ENCODE measurements around the gene SRGAP2C.
"Not testable (repeated sequence)": the region's sequence is repeated elsewhere in the genome, so short reads cannot be mapped to it uniquely, and the experiment has no call there.

The SRGAP2C gene

DNA sequence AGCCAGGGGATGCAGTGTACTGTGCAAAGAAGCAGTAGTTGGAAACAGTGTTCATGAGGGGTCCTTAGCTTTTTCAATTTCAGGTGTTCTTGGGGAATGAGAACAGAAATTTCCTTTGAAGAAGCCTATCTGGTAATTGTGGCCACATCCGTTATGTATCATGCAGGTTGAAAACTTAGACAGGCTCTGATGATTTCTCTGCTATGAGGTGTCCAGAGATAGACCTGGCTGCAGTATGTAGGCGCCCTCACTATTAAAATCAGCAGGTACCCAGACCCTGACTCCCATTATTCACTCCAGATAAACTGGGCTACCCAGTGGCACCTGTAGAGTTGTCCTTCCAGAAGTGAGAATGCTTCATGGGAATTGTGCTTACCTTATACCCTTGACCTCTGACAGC lies 7.7 kb downstream of the SRGAP2C start:
- not testable (repeated sequence) for DNase-seq (ENCODE audit: low read depth)

DNA sequence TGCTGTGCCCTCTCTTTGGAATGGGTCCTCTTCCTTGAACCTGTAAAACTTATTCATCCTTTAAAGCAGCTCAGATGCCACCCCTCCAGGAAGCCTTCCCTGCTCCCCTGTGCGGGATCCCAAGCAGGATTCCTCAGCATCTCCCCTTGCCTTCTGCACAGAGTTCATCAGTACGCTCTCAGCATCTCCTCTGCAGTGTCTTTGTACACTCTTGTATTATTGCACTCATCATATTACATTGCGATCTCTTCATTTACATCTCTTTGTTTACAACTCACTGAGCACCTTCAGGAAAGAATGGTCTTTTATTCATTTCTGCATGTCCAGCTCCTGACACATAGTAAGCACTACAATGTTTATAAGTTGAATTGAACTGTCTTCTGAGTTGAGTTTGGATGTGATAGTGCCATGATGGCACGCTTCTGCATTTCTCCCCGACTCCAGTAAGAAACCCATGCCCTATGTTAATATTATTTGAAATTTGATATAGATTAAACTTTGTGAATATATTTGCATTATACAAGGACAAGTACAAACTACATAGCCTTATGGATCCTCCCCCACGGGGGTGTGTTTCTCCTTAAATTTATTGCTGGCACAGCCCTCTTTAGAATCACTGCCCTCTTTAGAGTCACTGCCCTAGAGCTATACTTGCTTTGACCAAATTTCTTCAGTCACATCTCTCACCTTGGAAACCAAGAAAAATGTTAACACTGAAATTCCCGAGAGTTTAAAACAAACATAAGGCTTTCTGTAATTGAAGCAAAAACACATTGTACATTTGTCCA lies 12.5 kb downstream of the SRGAP2C start:
- H3K4me1 ChIP-seq (ENCODE audit: control insufficient read depth, insufficient read depth, low read length); DNase-seq (ENCODE audit: low read depth); H3K36me3 ChIP-seq (ENCODE audit: control insufficient read depth, insufficient read depth, low read length, severe bottlenecking); H3K27me3 ChIP-seq (replicated peaks; ENCODE audit: control insufficient read depth, insufficient read depth, low read length); H3K9ac ChIP-seq (ENCODE audit: low read length); H3K9me3 ChIP-seq (ENCODE audit: control insufficient read depth, low read length); H3K4me3 ChIP-seq (ENCODE audit: low read length): not testable (repeated sequence)

More for the DNA sequence above, 7.7 kb downstream of the SRGAP2C start:
- not testable (repeated sequence) for H3K4me3 ChIP-seq (ENCODE audit: low read length); H3K36me3 ChIP-seq (ENCODE audit: control insufficient read depth, insufficient read depth, low read length, severe bottlenecking); H3K4me1 ChIP-seq (ENCODE audit: control insufficient read depth, insufficient read depth, low read length); H3K9ac ChIP-seq (ENCODE audit: low read length); H3K9me3 ChIP-seq (ENCODE audit: control insufficient read depth, low read length); H3K27me3 ChIP-seq (replicated peaks; ENCODE audit: control insufficient read depth, insufficient read depth, low read length)

DNA sequence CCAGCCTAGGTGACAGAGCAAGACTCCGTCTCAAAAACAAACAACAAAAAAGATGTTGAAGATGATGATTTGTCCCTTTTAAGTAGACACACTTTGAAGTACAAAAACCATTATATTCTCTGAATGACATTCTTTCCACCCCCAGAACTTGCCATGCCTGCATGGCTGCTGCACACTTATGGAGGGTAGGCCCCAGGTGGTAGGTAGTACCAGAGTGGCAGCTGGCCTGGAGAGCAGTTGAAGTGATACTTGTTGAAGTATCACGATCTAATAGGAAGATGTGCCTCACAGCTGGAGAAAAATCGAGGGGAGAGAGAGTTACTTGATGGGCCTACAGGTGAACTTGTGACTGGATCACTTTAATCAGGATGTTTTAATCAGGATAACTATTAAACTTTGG lies 15.0 kb downstream of the SRGAP2C start:
- not testable (repeated sequence) for H3K9ac ChIP-seq (ENCODE audit: low read length); H3K4me3 ChIP-seq (ENCODE audit: low read length); H3K4me1 ChIP-seq (ENCODE audit: control insufficient read depth, insufficient read depth, low read length); H3K36me3 ChIP-seq (ENCODE audit: control insufficient read depth, insufficient read depth, low read length, severe bottlenecking); H3K27me3 ChIP-seq (replicated peaks; ENCODE audit: control insufficient read depth, insufficient read depth, low read length); H3K9me3 ChIP-seq (ENCODE audit: control insufficient read depth, low read length); DNase-seq (ENCODE audit: low read depth)

DNA sequence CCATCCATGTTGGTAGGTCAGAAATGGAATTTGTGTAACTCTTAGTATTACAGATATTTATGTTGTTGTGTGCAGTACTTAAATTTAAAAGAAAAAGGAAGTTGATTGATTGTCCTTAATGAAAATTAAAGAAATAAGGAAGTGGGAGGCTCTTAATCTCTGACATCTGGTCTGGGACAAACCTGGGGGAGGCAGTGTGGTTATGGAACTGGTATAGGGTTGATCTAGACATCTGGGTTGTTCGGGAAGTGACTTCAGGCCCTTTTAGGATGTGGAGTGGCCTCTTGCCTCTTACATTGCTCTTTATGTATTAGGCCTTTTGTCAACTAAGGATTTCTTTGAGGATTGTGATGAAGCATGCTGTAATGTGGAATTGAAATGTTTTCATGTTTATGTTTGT lies 15.5 kb downstream of the SRGAP2C start:
- H3K9me3 ChIP-seq (ENCODE audit: control insufficient read depth, low read length); H3K4me1 ChIP-seq (ENCODE audit: control insufficient read depth, insufficient read depth, low read length); H3K27me3 ChIP-seq (replicated peaks; ENCODE audit: control insufficient read depth, insufficient read depth, low read length); H3K4me3 ChIP-seq (ENCODE audit: low read length); DNase-seq (ENCODE audit: low read depth); H3K36me3 ChIP-seq (ENCODE audit: control insufficient read depth, insufficient read depth, low read length, severe bottlenecking); H3K9ac ChIP-seq (ENCODE audit: low read length): not testable (repeated sequence)

DNA sequence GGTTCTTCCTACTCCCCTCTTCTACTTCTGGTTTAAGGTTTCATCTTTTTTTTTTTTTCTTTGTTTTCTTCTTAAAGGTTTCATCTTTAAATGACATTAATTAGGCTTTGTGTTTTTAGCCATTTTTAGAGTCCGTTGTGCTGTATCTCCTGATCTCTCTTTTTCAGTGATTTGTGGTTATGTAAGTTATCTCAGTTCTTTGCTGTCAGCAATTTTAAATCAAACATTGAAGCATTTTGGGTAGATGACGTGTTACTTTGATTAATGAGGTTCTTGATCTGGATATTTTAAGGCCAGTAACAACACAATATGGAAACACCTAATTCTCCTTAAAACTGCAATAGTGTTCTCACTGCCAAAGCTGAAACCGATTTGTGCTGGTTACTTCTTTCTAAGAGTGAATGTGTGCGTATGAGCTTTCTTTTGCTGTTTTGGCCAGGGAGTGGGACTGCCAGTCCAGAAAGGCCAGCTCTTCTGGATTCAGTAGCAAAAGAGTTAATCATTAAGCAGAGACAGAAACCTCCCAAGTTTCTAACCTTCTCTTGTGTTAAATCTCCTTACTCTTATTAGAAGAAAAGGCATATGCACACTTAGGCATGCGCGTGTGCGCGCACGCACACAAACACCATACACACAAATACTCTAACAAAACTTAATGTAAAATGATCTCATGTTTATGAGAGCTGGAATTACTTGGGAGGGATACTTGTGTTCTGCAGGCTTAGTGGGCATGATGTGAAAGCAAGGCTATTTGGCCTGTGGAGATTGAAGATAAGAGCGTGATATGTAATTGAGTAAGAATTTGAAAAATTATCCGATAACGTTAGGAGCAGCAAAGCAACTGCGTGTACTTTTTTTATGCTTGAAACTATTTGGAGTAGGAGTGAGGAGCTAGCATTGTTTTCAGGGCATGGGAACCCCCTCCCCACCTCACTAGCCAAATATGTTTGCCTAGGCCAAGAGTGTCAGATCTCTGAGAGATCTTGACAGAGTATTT lies 16.5 kb downstream of the SRGAP2C start:
- H3K9ac ChIP-seq (ENCODE audit: low read length); H3K27me3 ChIP-seq (replicated peaks; ENCODE audit: control insufficient read depth, insufficient read depth, low read length); H3K36me3 ChIP-seq (ENCODE audit: control insufficient read depth, insufficient read depth, low read length, severe bottlenecking); H3K4me1 ChIP-seq (ENCODE audit: control insufficient read depth, insufficient read depth, low read length); H3K9me3 ChIP-seq (ENCODE audit: control insufficient read depth, low read length); H3K4me3 ChIP-seq (ENCODE audit: low read length): not testable (repeated sequence)
- peak; percentile 41 for DNase-seq (ENCODE audit: low read depth)

DNA sequence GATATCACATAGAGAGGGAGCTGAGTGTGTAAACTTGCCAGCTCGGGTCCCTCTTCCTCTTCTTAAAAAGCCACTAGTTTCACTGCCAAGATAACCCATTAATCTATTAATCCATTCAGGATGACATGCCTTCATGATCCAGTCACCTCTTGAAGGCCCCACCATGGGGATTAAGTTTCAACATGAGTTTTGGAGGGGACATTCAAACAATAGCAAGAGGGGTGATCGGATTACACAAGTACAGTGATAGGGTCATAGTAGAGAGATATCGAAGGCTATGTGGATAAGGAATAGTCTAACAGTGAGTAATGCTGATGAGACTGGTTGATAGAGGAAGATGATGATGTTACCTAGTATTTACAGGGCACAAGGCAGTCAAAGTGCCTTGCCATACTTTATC lies 18.2 kb downstream of the SRGAP2C start:
- H3K4me3 ChIP-seq (ENCODE audit: low read length); H3K4me1 ChIP-seq (ENCODE audit: control insufficient read depth, insufficient read depth, low read length); DNase-seq (ENCODE audit: low read depth); H3K27me3 ChIP-seq (replicated peaks; ENCODE audit: control insufficient read depth, insufficient read depth, low read length); H3K9ac ChIP-seq (ENCODE audit: low read length); H3K36me3 ChIP-seq (ENCODE audit: control insufficient read depth, insufficient read depth, low read length, severe bottlenecking); H3K9me3 ChIP-seq (ENCODE audit: control insufficient read depth, low read length): not testable (repeated sequence)

DNA sequence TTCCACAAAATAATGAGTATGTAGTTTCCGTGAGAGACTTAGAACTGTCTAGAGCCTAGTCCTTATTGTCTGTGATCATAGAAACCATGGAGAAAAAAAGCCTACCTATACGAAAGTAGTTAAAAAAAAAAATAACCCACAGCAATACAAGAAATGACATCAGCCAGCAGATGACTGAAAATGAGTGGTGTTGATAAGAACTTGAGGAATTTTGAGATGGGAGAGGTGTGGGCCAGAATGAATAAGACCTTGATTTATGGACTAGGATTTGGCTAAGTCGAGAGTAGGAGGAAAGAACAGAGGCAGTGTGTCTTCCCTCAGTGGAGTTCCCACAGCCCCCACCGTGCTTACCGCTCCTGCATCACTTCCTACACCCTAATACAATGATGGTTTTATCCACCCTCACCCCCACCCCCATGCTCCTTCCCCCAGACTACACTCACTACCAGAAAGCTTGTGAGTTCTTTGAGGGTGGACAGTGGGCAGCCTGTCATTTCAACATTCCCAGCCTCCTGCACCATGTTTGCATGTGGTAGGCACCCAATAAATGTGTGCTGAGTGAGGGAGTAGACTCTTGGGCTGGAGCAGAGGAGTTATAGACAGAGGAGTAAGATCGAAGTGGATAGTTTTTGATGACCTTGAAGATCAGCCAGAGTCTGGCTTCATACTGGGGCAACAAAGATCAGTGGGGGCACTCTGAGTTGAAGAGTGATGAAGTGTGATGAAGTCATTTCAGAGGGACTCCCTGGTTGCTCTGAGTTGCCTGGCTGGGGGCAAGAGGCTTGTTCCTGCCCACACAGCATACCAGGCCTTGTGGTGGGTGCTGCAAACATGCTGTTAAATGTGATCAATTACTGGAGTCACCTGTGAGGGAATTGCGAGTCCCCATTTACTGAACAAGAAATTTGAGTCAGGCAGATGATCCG lies 21.3 kb downstream of the SRGAP2C start:
- not testable (repeated sequence) for H3K27me3 ChIP-seq (replicated peaks; ENCODE audit: control insufficient read depth, insufficient read depth, low read length); H3K4me1 ChIP-seq (ENCODE audit: control insufficient read depth, insufficient read depth, low read length); H3K36me3 ChIP-seq (ENCODE audit: control insufficient read depth, insufficient read depth, low read length, severe bottlenecking); H3K4me3 ChIP-seq (ENCODE audit: low read length); DNase-seq (ENCODE audit: low read depth); H3K9ac ChIP-seq (ENCODE audit: low read length); H3K9me3 ChIP-seq (ENCODE audit: control insufficient read depth, low read length)

DNA sequence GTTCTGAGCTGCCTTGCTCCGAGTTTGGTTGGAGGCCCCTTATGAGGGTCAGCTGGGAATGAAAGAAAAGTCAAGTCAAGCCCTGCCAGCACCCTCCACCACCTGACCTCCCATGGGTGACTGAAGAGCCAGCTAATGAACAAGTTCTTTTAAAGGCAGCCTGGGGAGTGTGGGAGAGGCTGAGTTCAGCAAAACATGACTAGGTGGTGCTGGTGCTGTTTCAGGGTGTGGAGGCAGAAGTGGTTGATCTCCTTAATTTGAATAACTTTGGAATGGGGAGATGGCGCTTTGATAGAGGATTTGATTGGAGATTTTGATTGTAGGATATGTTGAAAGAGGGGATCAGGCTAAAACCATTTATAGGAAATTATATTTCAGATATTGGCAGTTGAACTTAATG lies 22.6 kb downstream of the SRGAP2C start:
- not testable (repeated sequence) for H3K27me3 ChIP-seq (replicated peaks; ENCODE audit: control insufficient read depth, insufficient read depth, low read length); H3K9me3 ChIP-seq (ENCODE audit: control insufficient read depth, low read length); DNase-seq (ENCODE audit: low read depth); H3K4me3 ChIP-seq (ENCODE audit: low read length); H3K4me1 ChIP-seq (ENCODE audit: control insufficient read depth, insufficient read depth, low read length); H3K9ac ChIP-seq (ENCODE audit: low read length); H3K36me3 ChIP-seq (ENCODE audit: control insufficient read depth, insufficient read depth, low read length, severe bottlenecking)

DNA sequence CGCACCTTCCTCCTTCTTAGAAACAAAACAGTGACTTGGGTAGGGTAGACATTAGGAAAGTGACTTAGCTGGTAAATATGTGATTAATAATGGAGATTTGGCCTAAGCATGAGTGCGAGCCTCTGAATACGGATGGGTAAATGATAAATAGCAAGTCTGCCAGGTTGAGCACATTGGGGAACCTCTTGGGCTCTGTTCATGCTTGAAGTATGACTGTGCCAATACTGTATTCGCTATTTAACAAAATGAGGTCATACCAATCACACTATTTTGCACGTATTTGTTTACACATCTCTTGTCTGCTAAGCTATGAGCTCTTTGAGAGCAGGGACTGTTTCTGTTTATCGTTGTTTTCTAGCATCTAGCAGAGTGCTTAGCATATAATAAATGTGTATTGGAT lies 23.6 kb downstream of the SRGAP2C start:
- H3K9ac ChIP-seq (ENCODE audit: low read length); H3K9me3 ChIP-seq (ENCODE audit: control insufficient read depth, low read length); H3K4me1 ChIP-seq (ENCODE audit: control insufficient read depth, insufficient read depth, low read length); H3K36me3 ChIP-seq (ENCODE audit: control insufficient read depth, insufficient read depth, low read length, severe bottlenecking); H3K27me3 ChIP-seq (replicated peaks; ENCODE audit: control insufficient read depth, insufficient read depth, low read length); DNase-seq (ENCODE audit: low read depth); H3K4me3 ChIP-seq (ENCODE audit: low read length): not testable (repeated sequence)

DNA sequence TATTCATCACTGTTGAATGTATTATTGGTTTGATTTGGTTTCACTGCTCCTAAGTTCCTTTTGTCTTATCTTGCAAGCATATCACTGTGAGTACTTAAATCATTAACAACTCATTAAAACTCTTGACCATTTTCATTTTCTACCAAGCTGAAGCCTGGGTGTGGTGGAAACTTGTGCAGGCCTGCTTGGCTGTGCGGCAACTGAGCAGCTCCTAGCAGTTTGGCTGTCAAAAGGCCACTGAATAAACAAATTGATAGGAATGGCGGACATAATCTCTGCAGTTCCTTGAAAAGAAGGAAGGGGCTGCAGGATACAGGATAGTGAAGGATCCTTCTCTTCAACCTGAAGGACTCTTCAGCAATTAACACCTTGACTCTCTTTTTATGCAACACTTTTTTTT lies 26.0 kb downstream of the SRGAP2C start:
- not testable (repeated sequence) for DNase-seq (ENCODE audit: low read depth); H3K4me3 ChIP-seq (ENCODE audit: low read length); H3K27me3 ChIP-seq (replicated peaks; ENCODE audit: control insufficient read depth, insufficient read depth, low read length); H3K4me1 ChIP-seq (ENCODE audit: control insufficient read depth, insufficient read depth, low read length); H3K9me3 ChIP-seq (ENCODE audit: control insufficient read depth, low read length); H3K9ac ChIP-seq (ENCODE audit: low read length); H3K36me3 ChIP-seq (ENCODE audit: control insufficient read depth, insufficient read depth, low read length, severe bottlenecking)

DNA sequence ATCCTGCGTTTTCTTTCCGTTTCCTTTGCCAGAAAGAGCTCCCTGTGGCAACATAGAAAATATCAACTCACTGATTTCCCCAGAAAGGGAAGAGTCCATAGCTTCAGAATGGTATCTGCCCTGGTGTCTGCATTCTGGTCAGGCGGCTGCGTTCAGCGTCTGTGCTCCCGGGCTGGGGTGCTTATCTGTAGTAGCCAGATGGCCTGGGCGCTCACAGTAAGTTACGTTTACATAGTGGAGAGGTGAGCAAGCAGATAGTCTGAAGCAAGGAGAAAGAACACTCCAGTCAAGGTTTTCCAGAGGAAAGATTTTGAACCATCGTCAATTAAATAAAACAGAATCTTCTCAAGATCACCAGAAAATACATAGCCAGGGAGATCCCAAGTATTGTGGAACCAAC lies 28.7 kb downstream of the SRGAP2C start:
- H3K36me3 ChIP-seq (ENCODE audit: control insufficient read depth, insufficient read depth, low read length, severe bottlenecking); H3K9me3 ChIP-seq (ENCODE audit: control insufficient read depth, low read length); H3K4me1 ChIP-seq (ENCODE audit: control insufficient read depth, insufficient read depth, low read length); H3K4me3 ChIP-seq (ENCODE audit: low read length); DNase-seq (ENCODE audit: low read depth); H3K27me3 ChIP-seq (replicated peaks; ENCODE audit: control insufficient read depth, insufficient read depth, low read length); H3K9ac ChIP-seq (ENCODE audit: low read length): not testable (repeated sequence)

Measured in adipocyte (in vitro differentiated cells).